HG03045 (cell line): ENCODE data around the gene ZFP36L2.
A peak's percentile ranks its signal among the peaks of the same experiment; 100 is the strongest.
"Not testable (repeated sequence)": the region's sequence is repeated elsewhere in the genome, so short reads cannot be mapped to it uniquely, and the experiment has no call there.

Experiments used
- ATAC-seq: cut with Tn5 transposase; IDR thresholded peaks from one replicate; pipeline ENCODE4 v1.9.1; 2021; ENCODE audit warnings: mild to moderate bottlenecking, moderate library complexity; ENCODE audit not compliant: unreplicated experiment

Gene ZFP36L2

GRCh38 chr2:43210125-43210466 lies 16.3 kb downstream of the ZFP36L2 start:
- no peak for ATAC-seq

DNA sequence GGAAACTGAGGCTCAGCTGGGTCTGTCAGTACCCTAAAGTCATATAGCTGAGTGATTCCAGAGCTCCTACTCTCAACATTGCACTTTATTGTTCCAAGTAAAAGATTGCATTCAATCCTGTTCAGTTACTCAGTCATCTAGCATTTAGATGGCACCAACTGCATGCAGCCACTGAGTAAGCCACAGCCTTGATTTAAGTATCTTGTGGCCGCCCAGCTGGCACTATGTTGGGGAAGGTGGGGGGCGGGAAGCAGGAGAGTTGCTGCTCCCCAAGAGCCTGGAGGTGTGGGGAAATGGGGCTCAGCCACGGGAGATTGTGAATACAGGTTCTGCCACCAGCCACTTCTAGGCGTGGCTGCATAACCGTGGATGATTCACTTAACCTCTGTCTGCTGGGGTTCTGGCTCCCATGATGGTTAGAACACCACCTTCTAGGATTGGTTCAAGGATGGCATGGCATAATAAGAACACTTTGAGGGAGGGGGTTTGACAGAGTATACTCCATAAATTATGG lies 17.1 kb downstream of the ZFP36L2 start:
- no peak for ATAC-seq

DNA sequence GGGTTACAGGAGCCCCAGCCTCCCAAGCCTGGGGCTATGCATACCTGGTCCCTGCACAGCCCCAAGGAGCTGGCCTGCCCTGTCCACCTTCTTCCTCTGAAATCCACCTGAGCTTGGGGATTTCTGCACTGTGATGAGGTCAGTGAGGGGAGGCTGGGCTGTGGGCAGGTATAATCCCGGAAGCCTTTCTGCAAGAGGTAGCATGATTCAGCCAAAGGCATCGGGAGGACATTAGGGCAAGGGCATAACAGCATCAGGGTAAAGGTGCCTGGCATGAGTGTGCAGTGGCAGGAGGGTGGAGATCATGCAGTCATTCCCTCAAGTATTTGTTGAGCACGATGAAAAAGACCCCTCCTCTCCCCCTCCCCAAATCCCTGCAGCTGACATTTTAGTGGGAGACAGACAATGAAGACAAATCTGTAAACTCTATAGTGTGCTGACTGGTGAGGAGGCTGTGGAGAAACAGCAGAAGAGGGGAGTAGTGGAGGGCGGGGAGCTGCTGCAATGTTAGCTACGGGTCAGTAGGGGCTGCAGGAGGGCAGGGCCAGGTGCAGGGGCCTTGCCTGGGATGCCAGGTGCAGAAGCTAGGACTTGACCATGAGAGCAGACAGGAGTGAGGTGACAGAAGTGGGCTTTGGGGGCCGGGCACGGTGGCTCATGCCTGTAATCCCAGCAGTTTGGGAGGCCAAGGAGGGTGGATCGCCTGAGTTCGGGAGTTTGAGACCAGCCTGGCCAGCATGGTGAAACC lies 18.7 kb downstream of the ZFP36L2 start:
- no peak for ATAC-seq

GRCh38 chr2:43206602-43207001 lies 19.8 kb downstream of the ZFP36L2 start:
- ATAC-seq: no peak

DNA sequence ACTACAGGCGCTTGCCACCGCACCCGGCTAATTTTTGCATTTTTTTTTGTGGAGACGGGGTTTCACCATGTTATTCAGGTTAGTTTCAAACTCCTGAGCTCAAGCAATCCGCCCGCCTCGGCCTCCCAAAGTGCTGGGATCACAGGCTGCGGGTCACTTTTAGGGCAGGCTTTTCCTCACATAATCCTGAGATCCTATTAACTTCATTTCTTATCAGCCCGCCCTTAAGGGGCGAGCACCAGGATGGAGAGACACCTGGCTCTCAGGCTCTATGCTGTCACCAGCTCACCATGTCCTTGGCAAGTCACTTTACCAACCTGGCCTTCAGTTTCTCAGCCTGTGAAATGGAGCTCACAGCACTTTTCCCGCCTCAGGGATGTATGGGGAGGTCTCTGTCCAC lies 23.0 kb downstream of the ZFP36L2 start:
- ATAC-seq: no peak

GRCh38 chr2:43202289-43202688 lies 24.1 kb downstream of the ZFP36L2 start:
- ATAC-seq: no peak

DNA sequence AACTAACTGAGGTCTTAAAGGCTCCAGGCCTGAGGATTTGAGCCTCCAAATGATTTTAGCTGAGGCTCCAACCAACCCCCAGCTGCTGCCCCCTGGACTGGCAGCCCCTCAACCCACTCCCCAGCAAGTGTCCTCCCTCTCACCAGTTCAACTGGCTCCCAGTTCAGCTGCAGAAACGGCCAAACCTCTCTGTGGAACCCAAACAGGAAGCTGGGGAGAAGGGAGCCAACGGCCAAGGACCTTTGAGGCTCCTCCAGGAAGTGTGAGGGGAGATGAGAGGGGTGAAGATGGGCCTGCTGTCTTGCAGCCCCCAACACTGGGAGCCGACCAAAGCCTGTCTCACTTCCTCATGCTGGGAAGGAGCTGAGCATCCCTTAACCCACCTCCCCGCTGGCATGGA lies 24.9 kb downstream of the ZFP36L2 start:
- no peak for ATAC-seq

GRCh38 chr2:43201016-43201415 lies 25.4 kb downstream of the ZFP36L2 start:
- no peak for ATAC-seq

DNA sequence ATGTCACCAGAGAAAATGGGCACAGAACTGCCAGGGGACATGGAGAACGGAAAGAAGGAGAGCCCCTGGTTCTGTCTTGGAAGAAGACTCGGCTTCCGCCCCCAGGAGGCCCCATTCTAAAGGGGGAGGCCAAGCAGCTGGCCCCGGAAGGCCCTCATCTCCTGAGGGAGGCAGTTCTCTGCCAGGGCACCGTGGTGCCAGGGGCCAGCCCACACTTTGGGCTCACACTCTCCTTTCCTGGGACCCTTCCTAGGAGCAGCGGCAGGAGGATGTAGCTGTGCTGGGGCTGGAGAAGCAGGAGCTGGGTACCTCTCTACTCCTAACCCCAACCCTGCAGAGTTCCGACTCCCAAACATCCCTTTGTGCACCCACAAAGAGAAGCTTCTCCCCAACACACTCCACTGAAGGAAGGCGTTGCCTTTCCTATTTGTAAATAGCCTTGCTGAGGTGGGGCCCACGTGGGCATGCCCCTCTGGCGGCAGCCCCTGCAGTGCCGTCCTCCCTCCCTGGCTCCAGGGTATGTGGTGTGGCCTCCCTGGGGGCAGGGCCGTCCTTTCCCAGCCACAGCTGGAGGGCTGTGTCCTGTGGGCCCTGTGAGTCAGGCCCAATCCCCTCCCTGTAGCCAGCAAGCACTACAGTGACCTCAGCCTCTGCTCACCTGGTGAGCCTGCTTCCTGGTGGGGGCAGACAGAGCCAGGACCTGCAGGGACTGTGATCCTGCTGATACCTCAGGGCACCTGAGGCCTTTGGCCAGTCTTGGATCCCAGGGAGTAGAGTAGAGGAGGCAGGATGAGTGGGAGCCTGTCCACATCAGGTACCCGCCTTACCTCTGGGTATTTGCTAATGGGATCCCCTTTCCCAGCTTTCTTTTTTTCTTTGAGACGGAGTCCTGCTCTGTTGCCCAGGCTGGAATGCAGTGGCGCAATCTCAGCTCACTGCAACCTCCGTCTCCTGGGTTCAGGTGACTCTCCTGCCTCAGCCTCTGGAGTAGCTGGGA lies 26.6 kb downstream of the ZFP36L2 start:
- ATAC-seq: no peak

DNA sequence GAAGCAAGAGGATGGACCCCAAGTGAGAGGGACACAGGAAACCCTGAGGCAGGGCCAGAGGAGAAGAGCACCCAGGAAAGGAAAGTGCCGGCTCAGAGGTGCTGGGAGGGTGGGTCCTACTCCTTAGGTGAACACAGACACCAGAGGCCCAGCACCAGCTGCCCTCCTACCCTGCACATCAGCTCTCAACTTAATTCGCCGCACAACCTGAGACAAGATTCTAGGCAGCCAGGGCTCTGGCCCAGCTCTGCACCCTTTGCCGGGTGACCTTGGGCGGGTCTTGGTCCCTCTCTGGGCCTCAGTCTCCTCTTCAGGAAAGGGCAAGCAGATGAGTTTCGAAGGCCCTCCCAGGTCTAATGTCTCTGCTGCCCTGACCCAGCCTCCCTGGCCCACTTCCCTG lies 28.1 kb downstream of the ZFP36L2 start:
- ATAC-seq: no peak

DNA sequence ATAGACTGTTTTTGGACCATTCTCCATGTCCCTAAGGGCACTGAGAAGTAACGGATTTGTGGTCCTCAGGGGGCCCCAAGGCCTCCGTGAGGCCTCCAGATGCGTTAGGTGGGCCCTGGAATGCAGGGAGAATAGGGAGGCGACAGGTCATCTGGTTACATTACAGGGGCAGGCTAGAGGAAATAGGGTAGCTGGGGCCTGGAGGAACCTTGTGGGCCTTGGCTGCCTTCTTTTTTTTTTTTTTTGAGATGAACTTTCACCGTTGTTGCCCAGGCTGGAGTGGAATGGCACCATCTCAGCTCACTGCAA lies 28.9 kb downstream of the ZFP36L2 start:
- no peak for ATAC-seq

DNA sequence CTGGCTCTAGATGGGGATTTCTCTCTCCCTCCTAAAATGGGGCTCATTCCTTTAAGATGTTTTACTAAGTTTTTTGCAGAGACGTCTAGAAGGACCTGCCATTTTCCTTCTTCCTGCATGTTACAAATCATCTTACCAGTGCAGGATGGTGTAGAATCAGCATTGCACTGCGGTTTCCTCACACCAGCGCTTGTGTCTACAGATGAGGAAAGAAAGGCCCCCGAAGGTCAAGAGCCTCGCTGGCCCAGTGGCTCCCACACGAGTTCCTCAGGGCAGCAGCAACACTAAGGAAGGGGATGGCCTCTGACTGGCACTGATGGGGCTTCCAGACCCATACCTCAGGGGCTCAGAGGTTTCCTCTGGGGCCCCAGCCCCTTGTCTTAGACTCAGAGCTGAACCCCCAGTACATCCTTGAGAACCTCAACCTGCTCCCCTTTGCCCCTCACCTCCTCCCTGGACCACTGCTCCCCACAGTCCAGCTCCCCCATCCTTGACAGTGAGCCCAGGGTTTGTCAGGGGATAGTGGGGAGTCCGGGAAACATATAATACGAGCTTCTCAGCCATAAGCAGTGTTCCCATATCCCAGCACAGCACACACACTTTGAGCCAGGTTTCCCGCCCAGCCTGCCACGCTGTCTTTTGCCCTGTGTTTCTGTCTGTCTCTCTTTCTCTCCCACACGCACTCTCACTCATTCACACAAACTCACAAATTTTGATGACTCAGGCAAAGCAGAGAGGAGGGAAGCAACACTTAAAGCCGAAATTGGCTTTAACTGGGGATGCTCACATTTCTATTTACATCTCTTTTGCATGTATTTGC lies 29.4 kb downstream of the ZFP36L2 start:
- no peak for ATAC-seq

DNA sequence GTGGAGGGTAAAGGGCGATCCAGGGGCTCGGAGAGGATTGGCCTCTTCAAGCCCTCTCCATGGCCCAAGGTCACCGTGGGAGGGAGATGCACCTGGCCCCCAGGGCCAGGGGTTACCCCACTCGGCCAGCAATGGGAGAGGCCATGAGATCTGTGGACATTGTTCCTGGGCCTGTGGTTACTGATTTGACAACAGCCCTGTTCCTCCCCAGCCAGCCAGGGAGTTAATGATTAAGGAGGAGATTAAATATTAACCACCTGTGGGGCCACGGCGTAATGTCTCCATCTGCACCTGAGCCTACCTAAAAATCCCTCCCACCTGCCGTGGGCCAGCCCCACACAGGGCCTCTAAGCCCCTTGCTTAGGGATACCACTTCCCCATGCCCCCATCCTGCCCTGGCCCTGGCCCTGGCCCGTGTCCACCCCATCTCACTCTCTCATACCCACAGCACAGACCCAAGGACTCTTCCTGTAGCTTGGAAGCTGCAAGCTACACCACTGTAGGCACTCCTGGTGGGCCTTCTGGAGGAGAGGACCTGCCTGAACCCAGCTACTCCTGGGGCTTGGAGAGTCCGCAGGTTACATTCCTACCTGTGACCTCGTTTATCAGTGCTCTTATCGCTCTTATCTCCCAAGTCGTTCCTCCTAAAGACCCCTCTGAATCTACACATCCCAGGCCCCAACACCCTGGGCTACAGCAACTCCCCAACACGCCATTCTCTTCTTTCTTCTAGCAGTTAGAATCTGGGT lies 32.1 kb downstream of the ZFP36L2 start:
- ATAC-seq: peak; percentile 39

DNA sequence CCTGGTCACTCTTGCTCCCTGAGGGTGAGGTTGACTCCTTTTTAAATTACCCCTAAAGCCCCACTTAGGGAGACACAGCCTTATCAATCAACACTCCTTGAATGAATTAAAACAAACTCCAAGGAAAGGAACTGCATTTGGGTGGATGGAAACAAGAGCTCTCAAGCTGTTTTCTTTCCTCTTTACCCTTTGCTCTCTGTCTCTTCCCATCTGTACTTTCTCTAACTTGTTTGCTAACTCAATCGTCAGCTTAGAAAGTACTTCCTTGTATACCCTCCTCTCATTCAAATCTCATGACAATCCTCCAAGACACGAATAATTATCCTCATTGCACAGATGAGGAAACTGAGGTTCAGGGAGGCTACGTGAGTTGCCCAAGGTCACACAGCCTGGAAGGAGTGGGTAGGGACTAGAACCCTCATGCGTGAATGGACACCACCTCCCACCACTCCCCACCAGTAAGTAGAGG lies 32.7 kb downstream of the ZFP36L2 start:
- ATAC-seq: no peak

GRCh38 chr2:43192744-43193651 lies 33.4 kb downstream of the ZFP36L2 start:
- ATAC-seq: no peak

DNA sequence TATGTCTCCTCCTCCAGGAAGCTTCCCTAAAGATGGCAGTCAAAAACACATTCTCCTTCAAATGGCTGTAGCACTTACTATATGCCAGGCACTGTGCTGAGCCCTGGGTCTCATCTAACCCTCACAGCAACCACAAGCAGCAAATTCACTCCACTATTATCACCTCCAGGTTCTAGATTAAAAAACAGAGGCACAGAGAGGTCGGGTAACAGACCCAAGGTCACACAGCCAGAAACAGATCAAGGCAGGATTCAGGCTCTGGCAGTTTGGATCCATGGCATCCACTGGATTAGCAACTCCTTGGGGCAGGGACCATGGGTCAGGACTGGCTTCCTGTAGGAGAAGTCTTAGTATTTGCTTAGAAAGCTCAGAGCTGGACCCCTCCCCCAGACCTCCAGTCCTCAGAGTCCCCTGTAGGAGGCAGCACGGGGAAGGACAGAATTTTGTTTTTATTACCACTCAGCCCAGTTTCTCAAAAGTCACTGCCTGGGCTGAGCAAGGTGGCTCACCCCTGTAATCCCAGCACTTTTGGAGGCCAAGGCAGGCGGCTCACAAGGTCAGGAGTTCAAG lies 34.4 kb downstream of the ZFP36L2 start:
- ATAC-seq: no peak

DNA sequence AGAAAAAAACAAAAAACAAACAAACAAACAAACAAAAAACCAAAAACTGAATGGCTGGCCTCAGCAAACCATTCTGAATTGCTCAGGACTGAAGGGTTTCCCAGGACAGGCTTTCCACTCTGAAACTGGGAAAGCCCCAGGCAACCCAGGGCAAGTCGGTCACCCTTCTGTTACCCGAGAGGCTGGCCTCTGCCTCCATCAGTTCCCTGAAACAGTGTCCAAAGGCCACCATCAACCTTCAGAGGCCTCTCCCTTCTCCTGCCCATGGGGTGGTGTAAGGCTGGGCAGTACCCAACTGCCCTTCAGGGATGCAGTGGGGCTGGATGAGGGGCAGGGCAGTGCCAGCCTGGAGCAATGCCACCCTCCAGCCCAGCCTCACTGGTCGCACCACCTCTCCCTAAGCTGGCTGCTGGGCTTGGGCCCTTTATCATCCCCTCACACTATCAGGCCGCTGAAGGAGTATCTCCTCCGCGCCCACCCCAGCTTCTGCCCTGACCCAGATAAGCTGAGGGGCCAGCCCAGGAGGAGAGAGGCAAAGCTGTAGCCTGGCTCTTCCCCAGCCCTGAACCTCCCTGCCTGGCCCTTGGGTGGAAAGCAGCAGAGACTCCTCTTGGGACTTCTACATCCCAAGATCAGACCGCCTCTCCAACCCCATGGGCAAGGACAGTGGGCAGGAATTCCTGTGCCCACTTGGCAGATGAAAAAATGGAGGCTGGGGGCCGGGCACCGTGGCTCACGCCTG lies 35.9 kb downstream of the ZFP36L2 start:
- ATAC-seq: no peak

- ATAC-seq: not testable (repeated sequence)
Measured at GRCh38 chr2:43189861-43190260, 36.5 kb downstream of the ZFP36L2 start.
